Measurements from ENCODE around the gene ALDH3A1. TPM values are rescaled to one million over a fixed set of nuclear protein-coding genes. Genes with fewer than 3 reads are reported as not detected.

The ALDH3A1 gene
- total RNA-seq, 2 donors from 2014 or later = 0.42 to 0.44 TPM

- Mint-ChIP-seq H3K27ac (no peak overlapping the region), H3K4me1 (peaks cover 6% of the 10 kb centered on the region), H3K27me3 (ENCODE audit: insufficient read depth) (peaks cover 9% of the 10 kb centered on the region), H3K4me3 (no peak overlapping the region), H3K9me3 (no peaks in the 10 kb centered on the region), H3K36me3 (ENCODE audit: low read depth) (no peaks in the 10 kb centered on the region)
- Histone ChIP-seq H3K27me3 (ENCODE audit: control insufficient read depth, insufficient read depth, low read length, poor library complexity, severe bottlenecking) (peaks cover 7% of the 10 kb centered on the region), H3K4me3 (ENCODE audit: low read length) (no peak overlapping the region), H3K9me3 (ENCODE audit: control insufficient read depth, low read length) (no peaks in the 10 kb centered on the region), H3K27ac (ENCODE audit: low read depth, low read length) (no peak overlapping the region), H3K36me3 (ENCODE audit: control insufficient read depth, insufficient read depth, low read length) (no peaks in the 10 kb centered on the region), H3K9ac (ENCODE audit: extremely low read depth, low read length, poor library complexity, severe bottlenecking) (no peak overlapping the region), H3K4me1 (ENCODE audit: control insufficient read depth, insufficient read depth, low read length) (no peaks in the 10 kb centered on the region)
- TF ChIP-seq CTCF (conservative IDR thresholded peaks at IDR 0.05) = no peak
- DNase-seq = no peak
- WGBS, 2 experiments (ENCODE audit: insufficient coverage in 1 of 2, insufficient read length in 1 of 2) = 86 to 87% methylated on average over 6 to 7 of the region's 7 CpGs
Measured at GRCh38 chr17:19740933-19741332, 7.2 kb downstream of the ALDH3A1 start.

GRCh38 chr17:19739241-19740201 is 8.6 kb downstream of the ALDH3A1 start:
- Histone ChIP-seq H3K9me3 (ENCODE audit: control insufficient read depth, low read length) (no peaks in the 10 kb centered on the region), H3K36me3 (ENCODE audit: control insufficient read depth, insufficient read depth, low read length) (no peaks in the 10 kb centered on the region), H3K27ac (ENCODE audit: low read depth, low read length) (no peak overlapping the region), H3K4me3 (ENCODE audit: low read length) (no peak overlapping the region), H3K4me1 (ENCODE audit: control insufficient read depth, insufficient read depth, low read length) (no peaks in the 10 kb centered on the region), H3K9ac (ENCODE audit: extremely low read depth, low read length, poor library complexity, severe bottlenecking) (no peak overlapping the region), H3K27me3 (ENCODE audit: control insufficient read depth, insufficient read depth, low read length, poor library complexity, severe bottlenecking) (no peaks in the 10 kb centered on the region)
- Mint-ChIP-seq H3K36me3 (ENCODE audit: low read depth) (no peaks in the 10 kb centered on the region), H3K9me3 (no peaks in the 10 kb centered on the region), H3K27me3 (ENCODE audit: insufficient read depth) (no peaks in the 10 kb centered on the region), H3K27ac (no peak overlapping the region), H3K4me3 (no peak overlapping the region), H3K4me1 (no peaks in the 10 kb centered on the region)
- no peak for DNase-seq
- TF ChIP-seq CTCF (conservative IDR thresholded peaks at IDR 0.05) = no peak
- WGBS, 2 experiments (ENCODE audit: insufficient coverage in 1 of 2, insufficient read length in 1 of 2) = 91 to 94% methylated on average over 20 to 26 of the region's 26 CpGs

GRCh38 chr17:19738757-19739156 is 9.3 kb downstream of the ALDH3A1 start:
- Histone ChIP-seq H3K27me3 (ENCODE audit: control insufficient read depth, insufficient read depth, low read length, poor library complexity, severe bottlenecking) (no peaks in the 10 kb centered on the region), H3K4me1 (ENCODE audit: control insufficient read depth, insufficient read depth, low read length) (no peaks in the 10 kb centered on the region), H3K9ac (ENCODE audit: extremely low read depth, low read length, poor library complexity, severe bottlenecking) (no peak overlapping the region), H3K27ac (ENCODE audit: low read depth, low read length) (no peak overlapping the region), H3K9me3 (ENCODE audit: control insufficient read depth, low read length) (no peaks in the 10 kb centered on the region), H3K4me3 (ENCODE audit: low read length) (no peak overlapping the region), H3K36me3 (ENCODE audit: control insufficient read depth, insufficient read depth, low read length) (no peaks in the 10 kb centered on the region)
- H3K4me1 Mint-ChIP-seq = peaks cover 4% of the 10 kb centered on the region
- H3K9me3 Mint-ChIP-seq = no peaks in the 10 kb centered on the region
- H3K36me3 Mint-ChIP-seq (ENCODE audit: low read depth) = no peaks in the 10 kb centered on the region
- no peak for DNase-seq
- no peaks in the 10 kb centered on the region for H3K27me3 Mint-ChIP-seq (ENCODE audit: insufficient read depth)
- TF ChIP-seq CTCF (conservative IDR thresholded peaks at IDR 0.05) = no peak
- no peak overlapping the region for H3K4me3 Mint-ChIP-seq
- H3K27ac Mint-ChIP-seq = no peak overlapping the region
- 93 to 100% methylated on average over 5 to 9 of the region's 9 CpGs for WGBS, 2 experiments (ENCODE audit: insufficient coverage in 1 of 2, insufficient read length in 1 of 2)
